GM12864 (cell line): Measurements from ENCODE around the gene PPP1R12A.
"Not testable (repeated sequence)": the region's sequence is repeated elsewhere in the genome, so short reads cannot be mapped to it uniquely, and the experiment has no call there.

Experiments used
- DNase-seq: peaks from one replicate; pipeline ENCODE4 v3.0.0-alpha.2; 2011; ENCODE audit warnings: low read depth
- H3K4me3 ChIP-seq: 2 replicates; pipeline ENCODE4 v1.5.1; 2011; ENCODE audit warnings: mild to moderate bottlenecking, low read depth, low read length, control low read depth
- CTCF ChIP-seq: IDR thresholded peaks from 2 replicates; pipeline ENCODE4 v1.5.1; 2011; ENCODE audit warnings: low read depth, mild to moderate bottlenecking, moderate library complexity, low read length, control low read depth, inconsistent platforms; ENCODE audit errors: missing control alignments

PPP1R12A gene

GRCh38 chr12:79830440-79830839, 104.5 kb downstream of the PPP1R12A start:
- no peak for TF ChIP-seq CTCF
- no peak overlapping the region for H3K4me3 ChIP-seq
- DNase-seq, result no peak

- DNase-seq, result no peak
- H3K4me3 ChIP-seq, result no peak overlapping the region
Measured at GRCh38 chr12:79828924-79829323, 106.0 kb downstream of the PPP1R12A start.

GRCh38 chr12:79827484-79827883, 107.4 kb downstream of the PPP1R12A start:
- H3K4me3 ChIP-seq, result no peak overlapping the region
- DNase-seq, result no peak
- no peak for TF ChIP-seq CTCF

More at GRCh38 chr12:79828924-79829323, 106.0 kb downstream of the PPP1R12A start:
- TF ChIP-seq CTCF, result no peak

GRCh38 chr12:79826267-79827128, 108.4 kb downstream of the PPP1R12A start:
- TF ChIP-seq CTCF, result no peak

GRCh38 chr12:79822475-79822874, 112.4 kb downstream of the PPP1R12A start:
- no peak for TF ChIP-seq CTCF

More at GRCh38 chr12:79826267-79827128, 108.4 kb downstream of the PPP1R12A start:
- no peak overlapping the region for H3K4me3 ChIP-seq
- DNase-seq, result no peak

GRCh38 chr12:79818856-79819255, 116.0 kb downstream of the PPP1R12A start:
- no peak for DNase-seq
- H3K4me3 ChIP-seq, result no peak overlapping the region
- no peak for TF ChIP-seq CTCF

More at GRCh38 chr12:79822475-79822874, 112.4 kb downstream of the PPP1R12A start:
- no peak overlapping the region for H3K4me3 ChIP-seq
- DNase-seq, result no peak

- H3K4me3 ChIP-seq, DNase-seq: not testable (repeated sequence)
Measured at GRCh38 chr12:79784366-79785065, 150.4 kb downstream of the PPP1R12A start.
